Kidney epithelial cell (primary cell): Measurements from ENCODE around the gene CYLD. TPM values are rescaled to one million over a fixed set of nuclear protein-coding genes. Genes with fewer than 3 reads are reported as not detected.

ENCODE experiments used
- DNase-seq: peaks from one replicate; pipeline ENCODE4 v3.0.0-alpha.2; 2010; ENCODE audit warnings: low read depth
- H3K27me3 ChIP-seq: 2 replicates; pipeline ENCODE4 v1.6.0; 2011; ENCODE audit warnings: low read length; ENCODE audit not compliant: control insufficient read depth, insufficient read depth
- H3K36me3 ChIP-seq: 2 replicates; pipeline ENCODE4 v1.5.1; 2011; ENCODE audit warnings: low read length; ENCODE audit not compliant: control insufficient read depth, insufficient read depth
- H3K4me3 ChIP-seq: 2 replicates; pipeline ENCODE4 v1.5.1; 2011; ENCODE audit warnings: low read depth, mild to moderate bottlenecking, control low read depth, low read length
- total RNA-seq: library from RNA; depleted of rRNA; stranded (reverse); fragments of >200 nt; gene quantifications from 2 replicates; pipeline ENCODE4 v1.2.3, GENCODE V29; 2015
- TF ChIP-seq, protein P1 (sequence below): IDR thresholded peaks from 2 replicates; pipeline ENCODE4 v1.5.1; 2011; ENCODE audit warnings: mild to moderate bottlenecking, moderate library complexity, low read length, control low read depth, inconsistent platforms; ENCODE audit not compliant: insufficient read depth, poor library complexity, severe bottlenecking

Gene CYLD
- total RNA-seq, 1 donor from 2014 or later, result 21.5 TPM

DNA sequence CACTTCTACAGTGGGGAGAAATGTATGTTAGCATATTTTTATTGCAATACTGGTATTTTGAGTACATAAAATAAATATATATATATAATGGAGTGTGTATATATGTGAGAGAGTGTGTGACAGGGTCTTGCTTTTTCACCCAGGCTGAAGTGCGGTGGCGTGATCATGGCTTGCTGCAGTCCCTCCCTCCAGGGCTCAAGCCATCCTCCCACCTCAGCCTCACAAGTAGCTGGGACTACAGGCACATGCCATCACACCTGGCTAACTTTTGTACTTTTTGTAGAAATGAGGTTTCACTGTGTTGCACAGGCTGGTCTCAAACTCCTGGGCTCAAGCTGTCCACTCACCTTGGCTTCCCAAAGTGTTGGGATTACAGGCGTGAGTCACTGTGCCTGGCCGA, 4.1 kb downstream of the CYLD start:
- no peak for DNase-seq
- Histone ChIP-seq H3K27me3 (no peaks in the 10 kb centered on the region), H3K36me3 (no peaks in the 10 kb centered on the region), H3K4me3 (no peak overlapping the region)
- TF ChIP-seq, protein P1, sequence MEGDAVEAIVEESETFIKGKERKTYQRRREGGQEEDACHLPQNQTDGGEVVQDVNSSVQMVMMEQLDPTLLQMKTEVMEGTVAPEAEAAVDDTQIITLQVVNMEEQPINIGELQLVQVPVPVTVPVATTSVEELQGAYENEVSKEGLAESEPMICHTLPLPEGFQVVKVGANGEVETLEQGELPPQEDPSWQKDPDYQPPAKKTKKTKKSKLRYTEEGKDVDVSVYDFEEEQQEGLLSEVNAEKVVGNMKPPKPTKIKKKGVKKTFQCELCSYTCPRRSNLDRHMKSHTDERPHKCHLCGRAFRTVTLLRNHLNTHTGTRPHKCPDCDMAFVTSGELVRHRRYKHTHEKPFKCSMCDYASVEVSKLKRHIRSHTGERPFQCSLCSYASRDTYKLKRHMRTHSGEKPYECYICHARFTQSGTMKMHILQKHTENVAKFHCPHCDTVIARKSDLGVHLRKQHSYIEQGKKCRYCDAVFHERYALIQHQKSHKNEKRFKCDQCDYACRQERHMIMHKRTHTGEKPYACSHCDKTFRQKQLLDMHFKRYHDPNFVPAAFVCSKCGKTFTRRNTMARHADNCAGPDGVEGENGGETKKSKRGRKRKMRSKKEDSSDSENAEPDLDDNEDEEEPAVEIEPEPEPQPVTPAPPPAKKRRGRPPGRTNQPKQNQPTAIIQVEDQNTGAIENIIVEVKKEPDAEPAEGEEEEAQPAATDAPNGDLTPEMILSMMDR, result no peak

DNA sequence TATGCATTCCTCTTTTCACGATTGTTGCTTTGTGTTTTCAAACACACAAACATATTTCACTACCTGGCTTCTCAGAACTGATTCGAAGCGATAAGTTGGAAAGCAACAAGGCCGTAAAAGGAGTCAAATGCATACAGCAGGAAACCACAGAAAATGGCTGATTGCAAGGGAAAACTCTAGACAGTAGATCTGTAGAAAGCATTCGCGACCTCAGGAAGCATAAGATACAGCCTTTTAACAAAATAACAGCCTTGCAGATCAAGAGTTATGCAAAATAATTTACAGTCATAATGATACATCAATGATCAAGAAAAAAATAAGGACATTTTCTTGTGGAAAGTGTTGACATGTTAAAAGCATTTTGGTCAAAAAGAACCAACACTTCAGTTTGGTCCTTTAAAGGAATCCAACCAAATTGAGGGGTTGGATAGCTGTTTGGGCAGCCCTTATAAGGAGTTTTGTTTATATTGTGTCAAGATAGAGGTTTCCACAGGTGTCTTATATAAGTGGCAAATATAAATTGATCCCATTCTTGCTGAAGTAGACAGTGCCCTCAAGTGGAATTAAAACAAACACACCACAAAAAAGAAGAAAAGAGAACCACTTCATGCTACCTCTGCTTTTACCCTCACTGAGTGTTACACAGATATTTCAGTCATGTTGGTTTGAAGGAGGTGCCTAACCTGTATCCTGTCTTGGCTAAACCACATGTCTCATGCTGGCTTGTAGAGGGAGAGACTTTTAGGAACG, 5.5 kb downstream of the CYLD start:
- no peaks in the 10 kb centered on the region for H3K36me3 ChIP-seq
- H3K4me3 ChIP-seq, result no peak overlapping the region
- no peaks in the 10 kb centered on the region for H3K27me3 ChIP-seq
- no peak for DNase-seq
- TF ChIP-seq, protein P1, result peak; percentile 4

DNA sequence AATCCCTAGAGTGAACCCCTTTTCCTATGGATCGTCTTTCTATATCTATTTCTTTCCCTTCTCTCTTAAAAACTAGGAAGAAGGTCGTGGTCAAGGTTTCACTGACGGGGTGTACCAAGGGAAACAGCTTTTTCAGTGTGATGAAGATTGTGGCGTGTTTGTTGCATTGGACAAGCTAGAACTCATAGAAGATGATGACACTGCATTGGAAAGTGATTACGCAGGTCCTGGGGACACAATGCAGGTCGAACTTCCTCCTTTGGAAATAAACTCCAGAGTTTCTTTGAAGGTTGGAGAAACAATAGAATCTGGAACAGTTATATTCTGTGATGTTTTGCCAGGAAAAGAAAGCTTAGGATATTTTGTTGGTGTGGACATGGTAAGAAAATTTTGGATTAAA, 9.6 kb downstream of the CYLD start:
- no peak for DNase-seq
- TF ChIP-seq, protein P1, result no peak
- Histone ChIP-seq H3K36me3 (no peaks in the 10 kb centered on the region), H3K27me3 (no peaks in the 10 kb centered on the region), H3K4me3 (no peak overlapping the region)

DNA sequence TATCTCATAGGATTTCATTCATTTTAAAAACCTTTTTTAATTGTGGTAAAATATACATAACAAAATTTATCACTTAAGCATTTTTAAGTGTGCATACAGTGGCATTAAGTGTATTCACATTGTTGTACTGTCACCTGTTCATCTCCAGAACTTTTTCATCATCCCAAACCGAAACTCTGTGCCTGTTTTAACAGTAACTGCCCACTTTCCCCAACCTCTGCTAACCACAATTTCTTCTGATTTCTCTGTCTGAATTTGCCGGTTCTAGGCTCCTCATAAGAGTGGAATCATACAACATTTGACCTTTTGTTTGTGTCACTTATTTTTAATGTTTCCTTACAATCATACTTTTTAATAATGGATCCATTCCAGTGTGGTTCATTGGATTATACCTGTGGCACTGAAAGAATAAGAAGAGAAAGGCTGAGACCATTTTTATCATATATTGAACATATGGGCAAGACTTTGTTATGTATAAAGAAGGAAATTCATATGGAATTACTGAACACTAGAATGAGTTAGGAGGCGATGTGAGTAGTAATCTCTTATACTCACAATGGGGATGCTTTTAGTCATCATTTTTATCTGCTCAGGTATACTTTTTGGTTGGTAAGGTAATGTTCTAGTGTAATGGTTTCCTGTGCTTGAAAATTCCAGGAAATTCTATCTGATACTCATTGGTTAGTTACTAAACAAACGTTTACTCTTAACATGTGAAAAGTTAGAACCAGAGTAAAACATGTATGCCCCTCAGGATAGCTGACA, 10.8 kb downstream of the CYLD start:
- no peak overlapping the region for H3K4me3 ChIP-seq
- no peaks in the 10 kb centered on the region for H3K36me3 ChIP-seq
- H3K27me3 ChIP-seq, result no peaks in the 10 kb centered on the region
- TF ChIP-seq, protein P1, result no peak
- no peak for DNase-seq

DNA sequence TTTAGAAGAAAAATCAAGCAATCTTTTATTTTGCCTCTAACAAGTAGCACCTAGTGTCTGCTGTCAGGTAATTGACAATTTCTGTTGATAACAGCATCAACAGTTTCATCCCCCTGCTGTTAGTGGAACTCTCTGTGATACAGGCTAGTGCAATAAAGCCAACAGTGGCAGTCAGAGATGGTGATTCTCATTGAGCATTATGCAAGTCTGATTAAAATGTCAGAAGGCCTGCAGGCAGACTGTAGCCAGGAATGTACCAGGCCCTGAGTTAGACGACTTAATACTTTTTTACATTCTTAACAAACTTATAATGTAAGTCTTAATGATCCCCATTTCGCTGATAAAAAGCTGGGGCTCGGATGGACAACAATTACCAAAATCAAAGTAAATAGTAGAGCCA, 14.6 kb downstream of the CYLD start:
- TF ChIP-seq, protein P1, result no peak
- DNase-seq, result no peak
- Histone ChIP-seq H3K36me3 (no peaks in the 10 kb centered on the region), H3K4me3 (no peak overlapping the region), H3K27me3 (no peaks in the 10 kb centered on the region)

DNA sequence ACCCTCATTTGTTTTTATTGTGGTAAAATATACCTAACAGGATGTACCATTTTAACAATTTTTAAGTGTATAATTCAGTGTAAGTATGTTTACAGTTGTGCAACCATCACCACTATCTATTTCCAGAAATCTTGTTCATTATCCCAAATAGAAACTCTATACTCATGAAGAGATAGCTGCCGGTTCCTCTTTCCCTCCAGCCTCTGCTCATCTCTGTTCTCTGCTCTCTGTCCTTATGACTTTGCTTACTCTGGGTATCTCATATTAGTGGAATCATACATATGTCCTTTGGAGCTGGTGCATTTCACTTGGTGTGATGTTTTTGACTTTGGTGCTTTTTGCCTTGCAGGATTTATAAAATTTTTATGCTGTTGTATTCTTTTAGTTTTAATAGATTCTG, 19.4 kb downstream of the CYLD start:
- TF ChIP-seq, protein P1, result no peak
- DNase-seq, result no peak
- no peaks in the 10 kb centered on the region for H3K36me3 ChIP-seq
- no peaks in the 10 kb centered on the region for H3K27me3 ChIP-seq
- H3K4me3 ChIP-seq, result no peak overlapping the region
